HG02763 (cell line): ENCODE data around the gene ACP4.

ENCODE experiments used
- ATAC-seq: cut with Tn5 transposase; IDR thresholded peaks from one replicate; pipeline ENCODE4 v1.9.1; 2021; ENCODE audit warnings: mild to moderate bottlenecking, moderate library complexity; ENCODE audit not compliant: unreplicated experiment

Gene ACP4

DNA sequence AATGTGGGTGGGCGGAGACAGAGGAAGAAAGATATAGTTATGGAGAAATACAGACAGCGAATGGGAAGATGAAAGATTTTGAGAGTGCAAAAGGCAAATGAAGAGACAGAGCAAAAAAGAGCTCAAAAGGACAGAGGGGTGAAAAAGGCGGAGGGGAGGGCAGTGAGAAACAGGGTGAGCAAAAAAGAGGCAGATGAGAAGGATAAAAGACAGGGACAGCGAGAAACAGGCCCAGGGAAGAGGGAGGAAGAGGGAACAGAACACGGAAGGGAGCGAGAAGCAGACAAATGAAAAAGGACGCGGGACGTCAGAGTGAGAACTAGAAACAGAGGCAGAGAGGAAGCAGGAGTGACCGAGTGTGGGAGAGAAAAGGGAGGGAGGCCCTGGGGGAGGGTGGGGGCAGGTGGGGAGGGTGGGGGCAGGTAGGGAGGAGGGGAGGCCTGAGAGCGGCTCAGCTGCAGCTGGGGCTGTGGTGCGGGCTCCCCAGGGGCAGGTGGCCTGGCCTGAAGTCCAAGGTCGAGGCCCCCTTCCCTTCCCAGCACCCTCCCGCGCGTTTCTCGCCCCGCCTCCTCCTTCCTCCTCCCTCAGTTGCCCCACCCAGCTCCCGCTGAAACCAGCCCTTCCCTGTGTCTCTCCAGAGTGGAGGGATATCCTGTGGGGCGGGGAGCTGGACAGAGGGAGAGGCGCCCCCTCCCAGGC is 30.5 kb downstream of the ACP4 start:
- ATAC-seq = no peak

DNA sequence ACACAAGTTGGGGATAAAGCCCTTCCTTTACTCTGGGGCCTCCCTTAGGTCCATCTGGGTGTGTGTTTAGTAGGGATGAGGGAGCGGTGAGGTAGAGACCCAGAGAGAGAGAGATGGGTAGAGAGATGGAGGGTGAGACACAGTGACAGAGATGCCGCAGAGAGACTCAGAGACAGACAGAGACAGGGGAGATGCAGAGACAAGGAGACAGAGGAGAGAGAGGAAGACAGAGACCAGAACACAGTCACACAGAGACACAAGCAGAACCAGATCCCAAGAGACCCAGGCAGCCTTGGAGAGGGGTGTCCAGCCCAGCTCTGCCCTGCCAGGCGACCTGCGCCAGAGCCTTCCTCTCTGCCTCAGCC is 31.0 kb downstream of the ACP4 start:
- no peak for ATAC-seq

DNA sequence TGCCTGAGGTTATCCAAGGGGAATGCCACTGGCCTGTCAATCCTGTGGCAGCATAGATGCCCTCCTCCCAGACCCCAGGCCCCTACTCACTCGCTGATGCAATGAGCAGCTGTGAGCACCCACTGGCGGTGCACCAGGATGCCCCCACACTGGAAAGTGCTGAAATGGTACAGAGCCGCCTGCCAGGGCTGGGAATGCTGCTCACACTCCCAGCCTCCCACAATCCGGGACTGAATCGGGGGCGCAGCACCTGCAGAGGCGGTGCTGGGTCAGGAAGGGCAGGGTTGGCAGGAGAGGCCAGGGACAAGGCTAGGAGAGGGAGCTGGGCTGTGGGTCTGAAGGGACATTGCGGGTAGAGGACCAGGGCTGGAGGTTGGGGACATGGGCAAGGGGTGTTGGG is 31.4 kb downstream of the ACP4 start:
- ATAC-seq = no peak

DNA sequence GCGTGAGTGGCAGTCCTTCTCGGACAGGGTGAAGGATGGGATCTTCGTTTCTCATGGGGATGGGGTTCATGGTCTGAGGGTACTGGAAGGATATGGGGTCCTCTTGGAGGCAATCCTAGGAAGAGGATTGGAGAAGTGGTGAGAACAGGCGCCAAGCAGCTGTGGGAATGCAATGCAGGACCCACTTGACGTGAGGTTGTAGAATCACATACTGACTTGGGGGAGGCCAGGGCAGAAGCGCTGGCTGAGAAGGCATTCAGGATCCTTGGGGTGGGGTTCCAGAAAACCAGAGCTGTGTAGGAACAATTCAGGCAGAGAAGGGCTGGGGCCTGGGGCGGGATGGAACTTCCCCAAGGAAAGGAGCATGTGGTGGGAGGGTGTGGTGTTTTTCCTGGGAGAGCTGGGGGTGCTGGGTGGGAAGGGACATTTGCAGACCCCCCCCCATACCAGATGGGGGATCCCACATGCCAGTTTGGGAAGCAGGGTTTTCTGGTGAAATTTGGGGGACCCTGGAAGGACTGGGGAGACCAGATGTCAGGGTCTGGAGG is 32.5 kb downstream of the ACP4 start:
- ATAC-seq = no peak

DNA sequence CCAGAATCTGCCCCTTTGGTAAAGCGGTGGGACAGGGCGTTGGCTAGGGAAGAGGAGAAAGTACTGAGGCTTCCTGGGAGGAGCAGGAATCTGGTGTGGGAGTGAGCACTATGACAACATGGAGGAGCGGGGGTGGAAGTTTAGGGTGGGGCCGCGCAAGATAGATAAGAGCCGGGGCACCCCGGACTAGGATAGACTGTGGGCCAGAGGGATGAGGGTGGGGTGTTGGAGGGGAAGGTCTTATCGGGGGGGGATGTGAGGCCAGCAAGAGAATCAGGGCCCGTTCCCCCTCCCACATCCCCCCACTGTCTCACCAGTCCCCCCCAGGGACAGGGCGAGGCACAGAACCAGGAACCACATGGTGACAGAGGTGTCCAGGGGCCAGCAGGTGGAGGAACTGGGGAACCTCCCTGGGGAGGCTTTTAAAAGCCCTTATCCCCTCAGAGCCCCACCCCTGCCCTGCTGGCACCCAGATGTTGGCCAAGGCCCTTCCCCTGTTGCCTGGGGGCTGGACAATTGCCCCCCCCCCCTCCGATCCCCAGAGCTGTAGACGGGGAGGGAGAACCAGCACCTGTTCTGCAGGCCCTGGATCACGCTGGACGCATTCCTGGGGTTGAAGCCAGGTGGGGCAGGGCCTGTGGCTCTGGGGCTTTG is 33.3 kb downstream of the ACP4 start, which contains the start of gene KLK1:
Gene KLK1, minus strand, starts transcription at position 399 of the 654 bp plus-strand sequence. Its CDS starts 39 bp downstream, at position 360.
- ATAC-seq = no peak

DNA sequence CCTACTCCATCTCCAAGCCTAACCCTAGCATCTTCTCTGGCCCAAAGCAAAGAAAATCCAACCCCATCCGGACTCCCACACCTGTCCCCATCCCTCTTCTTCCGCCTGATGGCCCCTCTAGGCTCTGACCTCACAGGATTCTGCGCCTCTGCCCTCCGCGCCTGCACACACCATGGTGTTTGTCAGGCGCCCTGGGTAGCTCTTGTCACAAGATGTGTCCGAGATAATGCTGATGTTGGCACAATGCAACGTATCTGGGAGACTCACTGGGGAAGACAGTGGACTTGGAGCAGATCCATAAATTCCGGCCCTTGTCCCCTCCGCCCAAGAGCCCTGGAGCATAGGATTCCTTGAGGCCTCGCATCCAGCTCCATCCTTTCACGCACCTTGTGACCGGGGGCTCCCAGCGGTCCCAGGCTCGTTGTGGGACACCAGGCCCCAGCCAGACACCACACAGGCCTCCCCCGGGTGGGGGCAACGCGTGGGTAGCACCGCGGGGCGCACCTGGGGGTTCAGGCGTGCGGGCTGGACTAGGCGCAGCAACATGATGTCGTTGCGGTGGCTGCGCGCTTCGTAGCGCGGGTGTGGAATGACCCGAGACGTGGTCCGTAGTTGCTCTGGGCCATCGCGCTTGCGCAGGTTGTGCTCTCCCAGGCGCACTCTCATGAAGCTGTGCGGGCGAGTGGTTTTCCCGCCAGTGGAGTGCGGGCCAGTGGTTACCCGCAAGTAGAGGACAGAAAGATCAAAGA is 36.5 kb downstream of the ACP4 start:
- ATAC-seq = no peak

DNA sequence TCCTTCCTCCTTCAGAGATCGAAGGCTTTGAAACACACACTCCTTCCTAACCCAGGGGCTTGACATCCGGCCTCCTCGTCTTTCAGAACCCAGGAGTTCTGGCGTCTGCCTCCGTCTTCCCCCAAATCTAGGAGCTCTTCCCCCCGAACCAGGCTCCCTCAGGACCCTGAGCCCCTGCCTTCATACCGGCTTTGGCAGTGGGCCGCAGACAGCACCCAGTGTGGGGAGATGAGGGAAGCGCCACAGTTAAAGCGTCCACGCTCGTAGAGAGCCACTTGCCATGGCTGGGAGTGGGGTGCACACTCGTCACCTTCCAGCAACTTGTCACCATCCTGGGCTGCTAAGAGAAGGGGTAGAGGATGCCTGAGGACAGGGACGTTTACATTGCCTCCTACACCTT is 37.3 kb downstream of the ACP4 start:
- ATAC-seq = no peak

DNA sequence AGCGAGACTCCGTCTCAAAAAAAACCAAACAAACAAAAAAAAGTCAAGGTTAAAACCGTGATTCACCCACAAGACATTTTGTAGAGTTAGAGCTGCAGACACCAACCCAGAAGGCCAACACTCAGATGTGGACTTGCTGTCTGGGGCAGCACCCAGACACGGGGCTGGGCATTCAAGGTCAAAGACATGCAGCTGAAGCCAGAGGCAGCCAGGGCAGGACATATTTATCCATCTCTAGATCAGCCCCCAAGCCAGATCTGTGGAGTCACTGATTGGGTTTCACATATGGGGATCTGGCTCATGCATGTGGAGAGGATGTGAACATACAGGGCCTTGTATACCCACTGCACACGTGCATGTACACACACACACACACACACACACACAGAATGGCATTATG is 39.6 kb downstream of the ACP4 start:
- ATAC-seq = no peak

DNA sequence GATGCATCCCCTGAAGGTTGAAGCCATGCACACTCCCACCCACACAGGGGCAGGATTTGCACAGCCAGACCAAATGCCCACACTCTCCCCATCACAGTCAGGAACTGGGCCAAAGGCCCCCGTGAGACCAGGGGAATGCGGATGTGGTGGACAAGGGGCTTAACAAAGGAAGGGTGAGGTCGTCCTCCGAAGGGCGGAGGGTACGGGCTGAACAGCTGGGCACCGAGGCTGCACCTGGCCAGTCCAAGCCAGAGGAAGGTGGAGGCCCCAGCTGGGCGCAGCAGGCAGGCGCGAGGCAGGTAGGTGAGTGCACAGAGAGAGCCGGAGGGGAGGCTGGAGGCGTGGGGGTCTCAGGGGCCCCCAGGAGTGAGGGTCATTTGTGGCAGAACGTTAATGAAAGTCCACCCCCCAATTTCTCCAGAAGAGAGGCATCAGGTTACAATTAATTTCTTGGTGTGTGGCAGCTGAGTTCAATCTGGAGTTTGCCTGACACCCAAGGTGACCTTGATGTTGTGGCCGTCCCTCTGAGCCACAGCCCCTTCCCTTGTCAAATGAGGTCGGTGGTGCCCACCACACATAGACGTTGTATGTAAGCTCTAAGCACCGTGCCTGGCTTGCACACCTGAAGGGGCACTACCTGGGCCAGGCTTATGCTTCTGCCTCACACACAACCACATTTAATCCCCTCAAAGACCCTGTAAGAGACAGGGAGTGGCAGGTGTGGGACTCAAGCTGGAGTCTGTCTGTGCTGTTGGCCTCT is 40.2 kb downstream of the ACP4 start:
- no peak for ATAC-seq

DNA sequence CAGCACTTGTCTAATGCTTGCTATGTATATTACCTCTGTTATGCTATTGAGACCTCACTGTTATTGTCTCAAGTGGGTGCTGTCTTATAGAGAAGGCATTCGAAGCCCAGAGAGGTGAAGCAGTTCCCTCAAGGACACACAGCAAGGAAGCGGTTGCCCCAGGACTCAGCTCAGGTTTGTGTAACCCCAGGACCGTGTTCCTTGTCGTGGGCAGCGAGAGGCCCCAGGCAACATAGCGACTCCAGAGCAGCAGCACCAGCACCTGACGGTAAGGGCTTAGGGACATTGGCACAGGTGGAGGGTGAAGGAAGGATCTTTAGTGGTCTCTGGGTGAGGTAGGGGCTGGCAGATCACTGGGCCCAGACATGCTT is 40.8 kb downstream of the ACP4 start:
- ATAC-seq = no peak

DNA sequence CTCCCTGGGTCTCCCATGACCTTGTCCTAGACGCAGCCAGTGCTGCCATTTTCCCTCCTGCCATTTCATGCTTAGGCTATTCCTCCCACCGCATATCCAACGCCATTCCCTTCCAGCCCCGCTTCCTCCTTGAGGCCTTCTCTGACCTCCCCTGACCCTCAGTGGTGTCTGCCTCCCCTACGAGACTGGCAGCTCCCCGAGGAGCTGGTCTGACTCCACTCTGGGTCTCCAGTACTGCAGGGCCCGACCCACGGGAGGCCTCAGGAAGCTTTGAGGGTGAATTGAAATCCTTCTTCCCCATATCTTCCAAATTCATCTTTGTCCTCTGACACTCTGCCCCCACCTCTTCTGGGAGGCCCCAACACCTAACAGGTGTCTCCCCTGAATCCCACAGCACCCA is 42.5 kb downstream of the ACP4 start:
- ATAC-seq = no peak

DNA sequence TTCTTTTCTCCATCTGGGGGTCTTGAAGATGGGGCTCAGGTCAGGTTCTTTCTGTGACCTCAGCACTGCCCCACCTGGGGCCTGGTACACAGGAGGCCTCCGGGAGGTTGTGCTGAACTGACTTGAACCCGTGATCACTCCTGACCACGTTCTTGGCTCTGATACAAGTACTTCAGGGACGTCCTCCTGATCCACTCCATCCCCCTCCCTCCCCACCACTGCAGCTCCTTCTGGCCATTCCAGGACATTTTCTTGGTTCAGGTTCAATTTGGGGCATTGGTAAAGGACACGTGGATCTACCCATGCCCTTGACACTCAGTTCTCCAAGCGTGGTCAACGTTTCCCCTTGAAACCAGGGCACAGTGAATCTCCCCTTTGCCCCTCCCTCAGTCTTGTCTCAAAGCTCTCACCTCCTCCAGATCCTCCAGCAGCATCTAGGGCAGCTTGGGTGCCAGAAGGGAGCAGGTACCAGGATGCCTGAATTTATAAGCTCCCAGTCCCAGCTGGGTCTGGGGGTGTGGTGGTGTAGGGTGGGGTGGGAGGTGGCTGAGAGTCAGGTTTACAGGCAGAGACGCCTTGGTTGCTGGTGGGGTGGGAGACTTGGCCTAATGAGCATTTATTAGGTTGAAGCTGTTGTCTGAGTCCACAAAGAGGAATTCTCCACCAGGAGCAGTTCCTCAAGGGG is 43.0 kb downstream of the ACP4 start, which contains the start of gene KLK15:
Gene KLK15, minus strand, starts transcription at position 458 of the 685 bp plus-strand sequence. CDS start 2,082 bp downstream, outside the sequence.
- ATAC-seq = no peak

DNA sequence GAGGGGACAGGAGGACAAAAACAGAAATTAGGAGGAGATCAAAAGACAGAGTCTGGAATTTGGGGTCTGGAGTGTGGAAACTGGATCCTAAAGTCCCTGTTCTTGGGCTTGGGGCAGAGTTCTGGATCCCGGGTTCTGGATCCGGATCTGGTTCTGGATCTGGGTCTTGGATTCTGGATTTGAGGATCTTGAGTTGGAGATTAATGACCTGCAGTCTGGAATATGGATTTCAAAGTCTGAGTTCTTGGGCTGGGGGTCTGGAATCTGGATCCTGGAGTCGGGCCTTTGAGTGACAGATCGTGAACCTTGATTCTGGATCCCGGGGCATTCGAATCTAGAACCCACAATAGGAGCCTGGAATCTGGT is 43.6 kb downstream of the ACP4 start:
- no peak for ATAC-seq

DNA sequence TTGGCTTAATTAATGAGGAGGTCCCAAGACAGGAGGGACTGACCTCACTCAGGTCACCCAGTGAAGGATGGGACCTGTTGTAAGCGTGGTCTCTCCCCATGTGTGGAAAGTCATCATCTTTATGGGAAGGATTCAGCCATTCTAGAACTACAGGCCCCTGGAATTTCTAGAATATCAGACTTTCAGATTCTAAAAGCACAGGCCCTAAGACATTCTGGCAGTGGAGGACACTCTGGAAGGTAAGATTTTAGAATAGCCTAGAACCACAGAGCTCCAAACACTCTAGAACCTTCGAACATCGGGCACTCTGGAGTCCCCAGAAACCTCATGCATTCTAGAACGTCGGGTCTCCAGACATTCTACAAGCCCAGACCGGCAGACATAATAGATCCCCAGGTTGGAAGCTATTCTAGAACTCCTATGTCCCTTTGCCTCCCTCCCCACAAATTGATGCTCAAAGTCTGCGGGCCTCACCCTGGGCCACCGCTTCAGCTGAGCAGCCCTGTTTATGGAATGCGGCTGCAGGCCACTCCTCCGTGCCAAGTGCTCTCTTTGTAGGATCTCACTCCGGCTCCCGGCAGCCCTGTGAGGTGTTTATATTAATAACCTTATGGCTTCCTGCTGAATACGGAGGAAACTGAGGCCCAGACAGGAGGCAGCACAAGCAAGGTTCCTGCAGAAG is 45.0 kb downstream of the ACP4 start:
- ATAC-seq = no peak

DNA sequence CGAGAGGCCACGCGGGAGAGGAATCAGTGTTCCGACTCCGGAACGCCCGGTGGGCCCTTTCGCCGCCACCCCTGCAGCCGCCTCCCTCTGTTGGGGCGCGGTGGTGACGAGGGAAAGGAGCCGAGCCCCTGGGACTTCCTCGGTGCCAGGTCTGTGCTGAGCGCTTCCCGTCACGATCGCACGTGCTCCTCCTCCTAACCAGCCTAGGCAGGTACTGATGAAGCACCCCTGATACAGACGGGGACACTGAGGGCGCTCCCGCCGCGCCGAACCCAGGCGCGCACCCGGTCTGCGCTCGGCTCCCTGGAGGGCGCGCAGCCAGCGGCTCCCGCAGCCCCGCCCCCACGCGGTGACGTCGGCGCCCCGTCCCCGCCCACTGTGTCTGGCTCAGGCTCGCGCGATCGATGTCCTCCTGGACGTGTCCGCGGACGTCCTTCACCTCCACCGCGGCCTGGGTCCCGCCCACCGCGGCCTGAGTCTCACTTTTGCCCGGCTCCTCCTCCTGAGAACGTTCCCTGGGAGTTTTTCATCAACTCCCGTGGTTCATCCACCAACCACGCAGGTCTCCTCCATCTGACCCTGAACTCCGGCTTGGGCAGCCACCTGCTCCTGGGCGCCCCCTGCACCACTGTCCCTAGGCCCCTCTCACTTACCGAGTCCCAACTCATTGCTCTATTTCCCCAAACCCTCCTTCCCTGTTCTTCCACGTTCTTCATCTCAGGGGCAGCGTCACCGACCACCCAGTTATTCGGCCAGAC is 45.7 kb downstream of the ACP4 start:
- no peak for ATAC-seq

DNA sequence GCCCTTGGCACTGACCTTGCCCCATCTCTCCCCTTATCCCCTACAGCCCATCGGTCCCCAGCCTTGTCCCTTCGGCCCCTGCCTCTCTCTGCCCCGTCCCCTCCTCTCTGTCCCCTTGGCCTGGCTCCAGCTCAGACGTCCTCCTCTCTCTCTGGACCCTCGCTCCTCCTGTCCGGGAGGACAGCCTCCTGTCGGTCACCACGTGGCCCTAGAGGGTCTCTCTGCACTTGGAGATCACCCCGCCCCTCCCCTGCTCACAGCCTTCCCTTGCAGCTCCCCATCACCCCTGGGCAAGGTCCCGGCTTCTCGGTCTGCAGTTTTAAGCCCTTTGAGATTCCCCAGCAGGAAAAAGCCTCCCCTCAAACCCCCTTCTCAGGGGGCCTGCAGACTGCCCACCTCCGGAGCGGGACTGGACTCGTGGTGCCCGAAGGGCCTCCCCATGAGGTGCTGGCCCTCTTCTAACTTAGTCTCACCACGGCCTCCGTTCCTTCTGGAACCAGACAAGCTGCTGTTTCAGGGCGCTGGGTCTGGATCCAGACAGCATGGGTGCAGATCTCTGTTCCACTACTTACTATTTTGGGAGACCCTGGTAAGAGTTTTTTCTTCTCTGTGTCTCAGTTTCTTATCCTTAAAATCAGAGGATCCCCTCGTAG is 46.5 kb downstream of the ACP4 start:
- ATAC-seq = no peak

DNA sequence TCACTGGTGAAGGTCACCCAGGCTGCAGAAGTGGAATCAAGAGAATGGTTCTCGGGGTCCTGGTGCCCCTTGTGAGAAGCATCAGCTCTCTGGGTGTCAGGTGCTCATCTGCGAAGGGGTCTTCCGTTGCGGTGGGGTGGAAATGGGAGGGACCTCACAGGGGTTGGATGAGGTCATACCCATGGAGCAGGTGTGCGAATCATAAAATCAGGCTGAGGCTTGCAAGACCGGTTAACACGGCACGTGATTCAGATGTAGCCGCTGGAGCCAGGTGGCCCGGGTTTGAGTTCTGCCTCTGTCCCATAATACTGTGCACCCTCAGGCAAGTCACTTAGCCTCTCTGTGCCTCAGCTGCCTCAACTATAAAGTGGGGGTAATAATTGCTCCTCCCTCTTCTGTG is 47.1 kb downstream of the ACP4 start:
- ATAC-seq = no peak

DNA sequence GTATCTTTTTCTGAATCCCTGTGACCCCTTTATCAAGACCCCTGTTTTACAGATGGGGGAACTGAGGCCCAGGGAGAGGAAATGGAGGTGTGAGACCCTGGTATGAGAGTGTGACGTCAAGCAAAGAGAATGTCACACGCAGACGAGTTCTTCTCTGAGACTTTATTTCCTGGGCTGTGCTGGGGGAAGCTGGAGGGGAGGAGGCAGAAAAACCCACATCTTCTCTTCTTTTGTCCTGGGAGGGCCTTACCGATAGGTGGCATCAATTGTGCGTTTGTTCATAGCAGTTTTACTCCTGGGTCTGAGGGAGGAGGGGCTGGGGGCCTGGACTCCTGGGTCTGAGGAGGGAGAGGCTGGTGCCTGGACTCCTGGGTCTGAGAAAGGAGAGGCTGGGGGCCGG is 48.0 kb downstream of the ACP4 start:
- ATAC-seq = no peak
